K562 (cell line): ENCODE data around the gene APC. TPM values are rescaled to one million over a fixed set of nuclear protein-coding genes. Genes with fewer than 3 reads are reported as not detected.

ENCODE experiments used
- ARID1B ChIP-seq: fragments of 450-650 bp; IDR thresholded peaks from 2 replicates; pipeline ENCODE4 v1.6.1; 2016; ENCODE audit warnings: antibody characterized with exemption, mild to moderate bottlenecking, inconsistent platforms
- BCOR ChIP-seq: fragments of 450-650 bp; IDR thresholded peaks from 2 replicates; pipeline ENCODE4 v1.6.1; 2016
- BRD9 ChIP-seq: fragments of 450-650 bp; IDR thresholded peaks from 2 replicates; pipeline ENCODE4 v1.6.1; 2018; ENCODE audit warnings: low read depth; ENCODE audit not compliant: partially characterized antibody
- E2F1 ChIP-seq: sonication (generic); formaldehyde crosslinking; IDR thresholded peaks from 2 replicates; pipeline ENCODE4 v1.8.1; 2023; ENCODE audit warnings: mild to moderate bottlenecking, missing genetic modification reagents, moderate library complexity
- EGR1 ChIP-seq: fragments of 450-650 bp; conservative IDR thresholded peaks from 2 replicates; pipeline ENCODE4 v1.6.1; 2017; ENCODE audit warnings: mild to moderate bottlenecking
- ELF2 ChIP-seq: fragments of 250-450 bp; sonication (Bioruptor Pico); IDR thresholded peaks from 2 replicates; pipeline ENCODE4 v1.5.0; 2021; ENCODE audit warnings: mild to moderate bottlenecking
- ERF ChIP-seq: fragments of 450-650 bp; formaldehyde crosslinking; IDR thresholded peaks from 2 replicates; pipeline ENCODE4 v1.4.0; 2020; ENCODE audit warnings: mild to moderate bottlenecking, mixed read lengths
- ESRRB ChIP-seq: fragments of 250-450 bp; sonication (Bioruptor Pico); IDR thresholded peaks from 2 replicates; pipeline ENCODE4 v1.5.0; 2020; ENCODE audit warnings: mild to moderate bottlenecking, moderate library complexity, borderline replicate concordance
- ILF3 ChIP-seq: fragments of 450-650 bp; IDR thresholded peaks from 2 replicates; pipeline ENCODE4 v1.6.1; 2018; ENCODE audit warnings: antibody characterized with exemption, mild to moderate bottlenecking, moderate library complexity, borderline replicate concordance
- KHSRP ChIP-seq: fragments of 450-650 bp; IDR thresholded peaks from 2 replicates; pipeline ENCODE4 v1.6.1; 2017
- MCM2 ChIP-seq: fragments of 450-650 bp; IDR thresholded peaks from 2 replicates; pipeline ENCODE4 v1.6.1; 2017; ENCODE audit warnings: low read depth, mild to moderate bottlenecking
- MXI1 ChIP-seq: IDR thresholded peaks from 2 replicates; pipeline ENCODE4 v1.6.1; 2011; ENCODE audit warnings: low read depth, mild to moderate bottlenecking, improper control_type of control experiment, low read length
- NELFE ChIP-seq: IDR thresholded peaks from 2 replicates; pipeline ENCODE4 v1.6.1; 2011; ENCODE audit warnings: mild to moderate bottlenecking; ENCODE audit not compliant: insufficient read depth, insufficient read length
- NFIX ChIP-seq: fragments of 250-450 bp; sonication (Bioruptor Pico); IDR thresholded peaks from 2 replicates; pipeline ENCODE4 v1.4.0; 2020; ENCODE audit warnings: low read depth, mild to moderate bottlenecking, moderate library complexity
- NFYB ChIP-seq: IDR thresholded peaks from 2 replicates; pipeline ENCODE4 v1.6.1; 2011; ENCODE audit warnings: mild to moderate bottlenecking, moderate library complexity; ENCODE audit not compliant: insufficient read length; ENCODE audit errors: extremely low read depth
- PHTF2 ChIP-seq: fragments of 250-450 bp; sonication (Bioruptor Pico); IDR thresholded peaks from 2 replicates; pipeline ENCODE4 v1.5.0; 2021; ENCODE audit warnings: mild to moderate bottlenecking
- SMAD3 ChIP-seq: fragments of 450-650 bp; formaldehyde crosslinking; conservative IDR thresholded peaks from 2 replicates; pipeline ENCODE4 v1.4.0; 2020; ENCODE audit warnings: mild to moderate bottlenecking
- SMAD4 ChIP-seq: fragments of 250-450 bp; sonication (Bioruptor Pico); conservative IDR thresholded peaks from 2 replicates; pipeline ENCODE4 v1.8.0; 2021; ENCODE audit warnings: inconsistent platforms, mild to moderate bottlenecking, moderate library complexity
- WHSC1 ChIP-seq: IDR thresholded peaks from one replicate; pipeline ENCODE4 v1.6.1; 2012; ENCODE audit warnings: low read length, control low read depth, inconsistent platforms
- ZBED1 ChIP-seq: IDR thresholded peaks from 2 replicates; pipeline ENCODE4 v1.6.1; 2014
- ZNF197 ChIP-seq: fragments of 200-800 bp; sonication (Bioruptor generic); IDR thresholded peaks from 2 replicates; pipeline ENCODE4 v1.6.1; 2016; ENCODE audit warnings: low read depth, missing genetic modification characterization, missing compliant biosample characterization
- ZNF217 ChIP-seq: sonication (generic); formaldehyde crosslinking; IDR thresholded peaks from 2 replicates; pipeline ENCODE4 v1.8.0; 2022; ENCODE audit warnings: mild to moderate bottlenecking, missing genetic modification reagents
- ZNF717 ChIP-seq: fragments of 250-450 bp; sonication (Bioruptor Pico); IDR thresholded peaks from 2 replicates; pipeline ENCODE4 v1.5.0; 2021
- polyA plus RNA-seq, 8 experiments: library from polyadenylated mRNA; depleted of rRNA in 4 of 8; stranded (reverse) in 5 of 8; unstranded in 3 of 8; fragments of >200 nt; fragmentation: Nextera tagmentation in 2 of 8; fragmentation: Illumina TruSeq in 1 of 8; extraction: Ambion mirVana in 2 of 8; extraction: Trizol in 1 of 8; gene quantifications; 2 replicates each; pipeline versions ENCODE4 v1.2.1 to v1.2.3, GENCODE V29; 2011 to 2014; ENCODE audit warnings: inconsistent platforms in 1 of 8, missing spikeins in 1 of 8
- total RNA-seq, 7 experiments: library from RNA; depleted of rRNA in 6 of 7; stranded (reverse); fragments of >200 nt in 6 of 7; fragmentation: Illumina TruSeq in 2 of 7; extraction: Trizol in 2 of 7; gene quantifications; 2 replicates each; pipeline versions ENCODE4 v1.2.1 to v1.2.3, GENCODE V29; 2011 to 2021; ENCODE audit warnings: low replicate concordance in 1 of 7
- TF ChIP-seq, protein P1 (sequence below): fragments of 250-450 bp; sonication (Bioruptor Pico); IDR thresholded peaks from 2 replicates; pipeline ENCODE4 v1.8.0; 2022; ENCODE audit warnings: moderate library complexity, mild to moderate bottlenecking, inconsistent platforms
- TF ChIP-seq, protein P2 (sequence below): sonication (generic); formaldehyde crosslinking; IDR thresholded peaks from 2 replicates; pipeline ENCODE4 v1.8.1; 2023; ENCODE audit warnings: mild to moderate bottlenecking, missing genetic modification reagents

APC gene
- total and polyA plus RNA-seq, 9 of the 15 experiments (the other 6 are each of a cell fraction or from before 2014, with no cell fraction given): 5.7 to 29.5 (median 15.4) TPM

- TF ChIP-seq E2F1 (CRISPR knock-in tag) (no peak), WHSC1 (no peak), BCOR (no peak), BRD9 (no peak), ELF2 (CRISPR knock-in tag) (no peak), NFIX (CRISPR knock-in tag) (no peak), EGR1 (no peak), NFYB (no peak), ARID1B (no peak), ZNF217 (CRISPR knock-in tag) (no peak), ESRRB (CRISPR knock-in tag) (no peak), ZNF197 (CRISPR knock-in tag) (no peak), ZNF717 (no peak), PHTF2 (CRISPR knock-in tag) (no peak), ERF (CRISPR knock-in tag) (no peak), MCM2 (no peak), ZBED1 (no peak), ILF3 (no peak), SMAD4 (CRISPR knock-in tag) (peak; percentile 23; the same call in 1 of the 2 replicates), SMAD3 (CRISPR knock-in tag) (no peak), NELFE (no peak), MXI1 (no peak), KHSRP (no peak)
- TF ChIP-seq, protein P1, sequence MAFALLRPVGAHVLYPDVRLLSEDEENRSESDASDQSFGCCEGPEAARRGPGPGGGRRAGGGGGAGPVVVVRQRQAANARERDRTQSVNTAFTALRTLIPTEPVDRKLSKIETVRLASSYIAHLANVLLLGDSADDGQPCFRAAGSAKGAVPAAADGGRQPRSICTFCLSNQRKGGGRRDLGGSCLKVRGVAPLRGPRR (CRISPR knock-in tag): no peak
- TF ChIP-seq, protein P2, sequence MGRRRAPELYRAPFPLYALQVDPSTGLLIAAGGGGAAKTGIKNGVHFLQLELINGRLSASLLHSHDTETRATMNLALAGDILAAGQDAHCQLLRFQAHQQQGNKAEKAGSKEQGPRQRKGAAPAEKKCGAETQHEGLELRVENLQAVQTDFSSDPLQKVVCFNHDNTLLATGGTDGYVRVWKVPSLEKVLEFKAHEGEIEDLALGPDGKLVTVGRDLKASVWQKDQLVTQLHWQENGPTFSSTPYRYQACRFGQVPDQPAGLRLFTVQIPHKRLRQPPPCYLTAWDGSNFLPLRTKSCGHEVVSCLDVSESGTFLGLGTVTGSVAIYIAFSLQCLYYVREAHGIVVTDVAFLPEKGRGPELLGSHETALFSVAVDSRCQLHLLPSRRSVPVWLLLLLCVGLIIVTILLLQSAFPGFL (CRISPR knock-in tag): no peak
Observed at GRCh38 chr5:112689155-112689909, 48.4 kb upstream of the APC start (continued).
